ENCODE data around the gene RALGAPA2. TPM values are rescaled to one million over a fixed set of nuclear protein-coding genes. Genes with fewer than 3 reads are reported as not detected.

Gene RALGAPA2
- total RNA-seq, 4 donors from 2014 or later: 35.1 to 109 (median 59.6) TPM

- TF ChIP-seq, protein P1, sequence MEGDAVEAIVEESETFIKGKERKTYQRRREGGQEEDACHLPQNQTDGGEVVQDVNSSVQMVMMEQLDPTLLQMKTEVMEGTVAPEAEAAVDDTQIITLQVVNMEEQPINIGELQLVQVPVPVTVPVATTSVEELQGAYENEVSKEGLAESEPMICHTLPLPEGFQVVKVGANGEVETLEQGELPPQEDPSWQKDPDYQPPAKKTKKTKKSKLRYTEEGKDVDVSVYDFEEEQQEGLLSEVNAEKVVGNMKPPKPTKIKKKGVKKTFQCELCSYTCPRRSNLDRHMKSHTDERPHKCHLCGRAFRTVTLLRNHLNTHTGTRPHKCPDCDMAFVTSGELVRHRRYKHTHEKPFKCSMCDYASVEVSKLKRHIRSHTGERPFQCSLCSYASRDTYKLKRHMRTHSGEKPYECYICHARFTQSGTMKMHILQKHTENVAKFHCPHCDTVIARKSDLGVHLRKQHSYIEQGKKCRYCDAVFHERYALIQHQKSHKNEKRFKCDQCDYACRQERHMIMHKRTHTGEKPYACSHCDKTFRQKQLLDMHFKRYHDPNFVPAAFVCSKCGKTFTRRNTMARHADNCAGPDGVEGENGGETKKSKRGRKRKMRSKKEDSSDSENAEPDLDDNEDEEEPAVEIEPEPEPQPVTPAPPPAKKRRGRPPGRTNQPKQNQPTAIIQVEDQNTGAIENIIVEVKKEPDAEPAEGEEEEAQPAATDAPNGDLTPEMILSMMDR (IDR thresholded peaks at IDR 0.05): no peak
- ATAC-seq (ENCODE audit: low FRiP score) (no peak), DNase-seq (ENCODE audit: low spot score) (no peak)
These were observed 15.1 kb downstream of the RALGAPA2 start for GRCh38 chr20:20697325-20697845.

GRCh38 chr20:20695250-20695816 is 17.1 kb downstream of the RALGAPA2 start:
- ATAC-seq (ENCODE audit: low FRiP score) (no peak), DNase-seq (ENCODE audit: low spot score) (no peak)
- TF ChIP-seq, protein P1 (IDR thresholded peaks at IDR 0.05): no peak

- DNase-seq (ENCODE audit: low spot score): no peak
- no peak for ATAC-seq (ENCODE audit: low FRiP score)
These were observed 17.9 kb downstream of the RALGAPA2 start for GRCh38 chr20:20694591-20694990.

DNA sequence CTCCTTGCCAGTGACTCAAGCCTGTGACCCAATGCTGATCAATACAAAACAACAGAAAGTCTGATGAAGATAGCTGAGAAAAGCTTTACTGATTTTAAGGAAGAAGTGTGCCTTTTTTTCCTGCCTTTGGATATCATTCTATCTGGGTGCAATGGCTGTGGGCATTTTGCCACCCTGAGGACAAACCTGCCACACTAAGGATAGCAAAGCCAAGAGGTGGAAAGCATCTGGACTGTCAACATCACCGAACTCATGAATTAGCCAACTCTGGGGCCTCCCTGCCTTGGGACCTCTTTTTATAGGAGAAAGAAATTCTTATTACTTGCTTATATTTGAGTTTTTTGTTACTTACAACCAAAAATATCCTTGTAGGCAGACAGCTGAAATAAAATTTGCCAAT is 19.9 kb downstream of the RALGAPA2 start:
- no peak for DNase-seq (ENCODE audit: low spot score)
- no peak for ATAC-seq (ENCODE audit: low FRiP score)
- TF ChIP-seq, protein P1 (IDR thresholded peaks at IDR 0.05): no peak

More at GRCh38 chr20:20694591-20694990, 17.9 kb downstream of the RALGAPA2 start:
- TF ChIP-seq, protein P1 (IDR thresholded peaks at IDR 0.05): no peak

DNA sequence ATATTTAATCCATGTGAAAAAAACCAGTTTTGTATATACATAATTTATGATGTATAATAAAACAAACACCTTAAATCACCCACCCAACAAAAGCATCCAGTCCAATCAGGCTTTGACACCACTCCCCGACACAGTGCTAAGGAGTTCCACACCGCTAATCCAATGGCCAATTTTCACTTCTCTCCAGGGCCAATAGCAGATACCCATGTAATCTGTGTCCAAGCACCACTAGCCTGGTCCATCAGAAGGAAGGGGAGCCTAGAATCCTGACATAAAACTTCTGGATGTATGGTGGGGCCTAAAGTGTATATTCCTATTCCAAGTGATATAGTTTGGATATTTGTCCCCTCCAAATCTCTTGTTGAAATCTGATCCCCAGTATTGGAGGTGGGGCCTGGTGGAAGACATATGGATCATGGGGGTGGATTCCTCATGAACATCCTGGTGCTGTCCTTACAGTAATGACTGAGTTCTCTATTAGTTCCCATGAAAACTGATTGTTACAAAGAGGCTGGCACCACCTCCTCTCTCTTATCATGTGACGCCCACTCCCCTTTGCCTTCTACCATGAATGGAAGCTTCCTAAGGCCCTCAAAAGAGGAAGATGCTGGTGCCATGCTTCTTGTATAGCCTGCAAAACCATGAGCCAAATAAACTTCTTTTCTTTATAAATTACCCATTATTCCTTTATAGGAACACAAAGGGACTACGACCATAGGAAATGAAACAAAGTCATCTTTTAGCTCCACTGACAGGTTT is 20.8 kb downstream of the RALGAPA2 start:
- TF ChIP-seq, protein P1 (IDR thresholded peaks at IDR 0.05): no peak

GRCh38 chr20:20690676-20691476 is 21.6 kb downstream of the RALGAPA2 start:
- ATAC-seq (ENCODE audit: low FRiP score): peak; percentile 52
- TF ChIP-seq, protein P1 (IDR thresholded peaks at IDR 0.05): no peak
- DNase-seq (ENCODE audit: low spot score): no peak

More for the DNA sequence above, 20.8 kb downstream of the RALGAPA2 start:
- DNase-seq (ENCODE audit: low spot score) (no peak), ATAC-seq (ENCODE audit: low FRiP score) (no peak)
